Peyer's patch (tissue), 4 donors: ENCODE data around the gene APH1B.

Experiments
- POLR2A ChIP-seq, 2 donors: fragments of 450-650 bp; IDR thresholded peaks; one replicate each; pipeline ENCODE4 v1.5.1; 2017; ENCODE audit warnings: antibody characterized with exemption in 2 of 2, mild to moderate bottlenecking in 2 of 2, moderate library complexity in 2 of 2
- TF ChIP-seq, protein P1 (sequence below), 6 experiments: fragments of 450-650 bp in 4 of 6; fragments of 200-600 bp in 2 of 6; sonication (generic) in 1 of 6; IDR thresholded peaks; one replicate each; pipeline ENCODE4 v1.5.1; 2017 to 2019; ENCODE audit warnings: antibody characterized with exemption in 6 of 6, mild to moderate bottlenecking in 3 of 6, moderate library complexity in 1 of 6

DNA sequence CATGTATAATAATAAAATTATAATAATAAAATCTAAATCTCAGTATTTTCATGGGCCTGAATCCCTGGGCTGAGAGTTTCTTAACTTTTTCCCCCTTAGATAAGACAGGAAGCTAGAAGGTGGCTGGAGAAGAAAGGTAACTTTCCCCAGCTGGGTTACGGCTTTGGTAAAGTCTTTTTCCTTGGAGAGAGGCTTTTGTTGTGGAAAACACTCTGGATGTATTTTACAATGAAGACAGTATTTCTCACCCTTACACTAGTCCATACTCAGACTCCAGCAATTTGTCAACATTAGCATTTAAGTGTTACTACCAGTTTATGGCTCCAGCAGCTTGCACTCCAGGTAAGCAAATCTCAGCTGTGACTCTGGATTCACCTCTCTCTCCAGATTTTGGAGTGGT lies 34.9 kb downstream of the APH1B start:
- TF ChIP-seq, protein P1, sequence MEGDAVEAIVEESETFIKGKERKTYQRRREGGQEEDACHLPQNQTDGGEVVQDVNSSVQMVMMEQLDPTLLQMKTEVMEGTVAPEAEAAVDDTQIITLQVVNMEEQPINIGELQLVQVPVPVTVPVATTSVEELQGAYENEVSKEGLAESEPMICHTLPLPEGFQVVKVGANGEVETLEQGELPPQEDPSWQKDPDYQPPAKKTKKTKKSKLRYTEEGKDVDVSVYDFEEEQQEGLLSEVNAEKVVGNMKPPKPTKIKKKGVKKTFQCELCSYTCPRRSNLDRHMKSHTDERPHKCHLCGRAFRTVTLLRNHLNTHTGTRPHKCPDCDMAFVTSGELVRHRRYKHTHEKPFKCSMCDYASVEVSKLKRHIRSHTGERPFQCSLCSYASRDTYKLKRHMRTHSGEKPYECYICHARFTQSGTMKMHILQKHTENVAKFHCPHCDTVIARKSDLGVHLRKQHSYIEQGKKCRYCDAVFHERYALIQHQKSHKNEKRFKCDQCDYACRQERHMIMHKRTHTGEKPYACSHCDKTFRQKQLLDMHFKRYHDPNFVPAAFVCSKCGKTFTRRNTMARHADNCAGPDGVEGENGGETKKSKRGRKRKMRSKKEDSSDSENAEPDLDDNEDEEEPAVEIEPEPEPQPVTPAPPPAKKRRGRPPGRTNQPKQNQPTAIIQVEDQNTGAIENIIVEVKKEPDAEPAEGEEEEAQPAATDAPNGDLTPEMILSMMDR (IDR thresholded peaks at IDR 0.05), result no peak
- no peak for TF ChIP-seq POLR2A (IDR thresholded peaks at IDR 0.05)
